ENCODE measurements around the gene CPZ.
"Not testable (repeated sequence)": the region's sequence is repeated elsewhere in the genome, so short reads cannot be mapped to it uniquely, and the experiment has no call there.

CPZ gene

GRCh38 chr4:8613421-8614364, 21.1 kb downstream of the CPZ start:
- no peak for DNase-seq

- DNase-seq = no peak
Observed at GRCh38 chr4:8614365-8615193, 22.0 kb downstream of the CPZ start.

DNA sequence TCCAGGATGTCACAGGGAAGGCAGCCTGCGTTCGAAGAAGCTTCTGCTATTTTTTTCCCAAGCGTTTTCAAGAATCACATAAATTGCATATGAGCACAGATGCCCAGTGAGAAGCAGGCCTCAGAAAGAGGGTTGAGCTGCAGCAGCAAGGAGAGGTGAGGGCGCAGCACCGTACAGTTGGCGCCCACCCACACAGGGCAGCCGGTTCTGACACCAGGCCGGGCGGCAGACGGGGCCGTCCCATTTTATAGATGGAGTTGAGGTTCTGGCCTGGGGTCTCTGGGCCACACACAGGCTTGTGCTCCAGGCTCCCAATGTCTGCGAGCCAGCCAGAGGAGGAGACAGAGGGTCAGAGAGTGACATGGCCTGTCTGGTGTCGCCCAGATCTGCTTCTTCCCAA, 22.8 kb downstream of the CPZ start:
- DNase-seq = no peak

DNA sequence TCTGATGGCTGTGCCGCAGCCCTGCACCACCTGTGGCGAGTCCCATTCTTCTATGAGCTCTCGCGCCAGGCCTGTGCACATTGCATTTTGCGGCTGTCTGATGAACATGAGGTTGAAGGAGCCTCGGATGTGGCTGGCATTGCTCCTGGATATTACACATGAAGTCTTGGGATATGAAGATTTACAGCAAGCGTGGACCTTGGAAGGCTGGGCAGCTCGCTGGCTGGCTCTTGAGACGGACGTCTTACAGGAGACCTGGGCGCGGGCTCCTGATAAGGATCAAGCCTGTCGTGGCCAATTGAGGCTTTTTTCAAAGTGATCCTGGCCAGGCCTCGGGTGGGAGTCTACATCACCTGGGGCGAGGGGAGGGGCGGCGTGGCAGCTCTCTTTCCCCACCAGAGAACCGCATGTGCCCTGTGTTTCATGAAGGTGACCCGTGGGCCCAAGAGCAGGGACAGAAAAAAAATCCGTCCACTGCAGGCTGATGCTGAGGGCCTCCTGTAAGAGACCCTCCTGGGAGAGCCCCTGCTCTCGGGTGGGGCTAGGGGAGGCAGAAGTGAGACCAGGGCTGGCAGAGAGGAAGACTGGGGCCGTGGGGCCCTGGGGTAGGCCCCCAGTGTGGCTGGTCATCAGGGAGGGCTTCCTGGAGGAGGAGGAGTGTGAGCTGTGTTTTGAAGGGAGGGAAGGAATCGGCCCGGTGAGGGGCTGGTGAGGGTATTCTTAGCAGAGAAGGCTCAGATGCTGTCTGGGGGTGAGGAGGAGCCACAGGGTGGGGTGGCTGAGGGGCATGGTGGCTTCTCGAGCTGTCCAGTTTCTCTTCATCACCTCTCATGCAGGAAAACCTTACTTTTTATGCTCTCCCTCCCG, 23.6 kb downstream of the CPZ start:
- no peak for DNase-seq

GRCh38 chr4:8616831-8617230, 24.3 kb downstream of the CPZ start:
- no peak for DNase-seq

- DNase-seq = no peak
Observed at GRCh38 chr4:8617486-8618040, 25.0 kb downstream of the CPZ start.

- DNase-seq = no peak
Observed at GRCh38 chr4:8618421-8618820, 25.9 kb downstream of the CPZ start.

DNA sequence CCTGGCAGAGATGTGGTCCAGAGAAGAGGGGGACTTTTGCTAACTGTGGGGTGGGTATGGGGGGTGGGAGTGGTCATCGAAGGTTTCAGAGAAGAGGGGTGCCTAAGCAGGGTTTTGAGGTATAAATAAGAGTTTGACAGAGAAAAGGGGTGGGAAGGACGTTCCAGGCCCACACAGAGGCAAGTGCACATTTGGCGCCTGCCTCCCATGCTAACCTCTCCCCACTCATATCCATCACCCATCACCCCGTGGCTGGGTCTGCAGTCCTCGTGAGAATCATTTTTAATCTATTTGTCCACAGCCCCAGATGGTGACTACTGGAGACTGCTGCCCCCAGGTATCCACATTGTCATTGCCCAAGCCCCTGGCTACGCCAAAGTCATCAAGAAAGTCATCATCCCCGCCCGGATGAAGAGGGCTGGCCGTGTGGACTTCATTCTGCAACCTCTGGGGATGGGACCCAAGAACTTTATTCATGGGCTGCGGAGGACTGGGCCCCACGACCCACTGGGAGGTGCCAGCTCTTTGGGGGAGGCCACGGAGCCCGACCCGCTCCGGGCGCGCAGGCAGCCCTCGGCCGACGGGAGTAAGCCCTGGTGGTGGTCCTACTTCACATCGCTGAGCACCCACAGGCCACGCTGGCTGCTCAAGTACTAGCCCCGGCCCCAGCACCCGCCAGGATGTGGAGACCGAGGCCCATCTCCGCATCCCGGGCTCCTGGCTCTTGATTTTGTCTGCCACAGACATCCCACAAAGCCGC, 26.6 kb downstream of the CPZ start:
- DNase-seq = no peak

DNA sequence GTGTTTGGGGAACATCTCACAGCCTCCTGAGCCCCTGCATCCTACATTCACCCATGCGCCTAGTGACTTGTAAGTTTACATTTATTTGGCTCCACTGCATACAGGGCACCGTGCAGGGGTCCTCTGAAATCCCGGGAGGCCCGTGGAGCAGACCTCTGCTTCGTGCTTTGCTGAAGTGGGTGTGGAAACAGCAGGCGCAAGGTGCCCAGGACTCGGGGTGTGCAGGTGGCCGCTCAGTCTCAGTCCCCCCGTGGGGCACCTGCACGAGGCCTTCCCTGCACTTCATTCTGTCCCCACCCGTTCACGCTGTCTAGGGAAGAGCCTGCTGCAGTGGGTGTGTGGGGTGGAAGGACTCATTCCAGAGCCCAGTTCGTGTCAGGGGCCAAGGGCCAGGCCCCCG, 28.6 kb downstream of the CPZ start:
- DNase-seq = not testable (repeated sequence)

- not testable (repeated sequence) for DNase-seq
Observed at GRCh38 chr4:8624601-8625272, 32.2 kb downstream of the CPZ start.

DNA sequence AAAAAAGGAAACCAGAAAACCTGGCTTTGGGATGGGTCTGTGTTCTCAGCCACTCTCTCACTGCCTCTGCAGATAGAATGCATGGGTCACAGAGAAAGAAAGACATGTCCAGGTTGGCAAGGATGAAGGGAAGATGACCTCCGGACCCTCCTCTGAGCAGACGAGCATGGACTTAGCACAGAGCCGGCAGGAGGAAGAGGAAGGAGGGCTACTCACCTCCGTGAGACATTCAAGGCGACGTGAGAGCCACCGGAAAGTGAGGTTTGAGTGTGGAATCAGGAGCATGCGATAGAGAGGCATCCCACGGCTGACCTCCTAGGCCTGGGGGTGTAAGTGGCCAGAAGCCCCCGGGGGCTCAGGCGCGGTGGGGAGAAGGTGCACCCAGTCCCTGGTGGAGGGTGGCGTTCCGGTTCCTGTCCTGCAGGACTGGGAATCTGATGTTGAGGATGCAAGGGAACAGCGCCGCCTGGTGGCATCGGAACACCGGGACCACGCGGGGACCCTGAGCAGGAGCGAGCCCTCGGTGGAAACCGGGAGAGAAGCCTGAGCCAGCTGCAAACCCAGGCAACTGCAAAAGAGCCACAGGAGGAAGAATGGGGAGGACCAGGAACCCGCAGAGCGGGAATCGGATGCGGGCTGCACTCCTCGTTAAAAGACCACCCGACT, 37.8 kb downstream of the CPZ start:
- not testable (repeated sequence) for DNase-seq

DNA sequence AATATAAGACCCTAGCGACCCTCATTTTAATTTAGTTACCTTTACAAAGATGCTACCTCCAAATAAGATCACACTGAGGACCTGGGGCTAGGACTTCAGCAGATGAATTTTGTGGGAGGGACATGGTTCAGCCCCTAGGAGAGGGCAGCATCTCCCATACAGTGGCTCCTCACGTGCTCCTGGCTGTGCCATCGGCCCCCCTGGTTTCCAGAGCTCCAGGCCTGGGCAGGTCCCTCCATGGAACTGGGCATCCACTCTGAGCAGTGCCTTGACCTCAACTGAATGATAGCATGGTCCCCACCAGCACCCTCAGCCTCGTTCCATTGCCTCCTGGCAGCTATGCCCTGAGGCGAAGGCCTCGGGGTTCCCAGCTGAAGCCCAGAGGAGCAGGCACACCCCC, 39.3 kb downstream of the CPZ start:
- DNase-seq = not testable (repeated sequence)

GRCh38 chr4:8634773-8635172, 42.2 kb downstream of the CPZ start:
- not testable (repeated sequence) for DNase-seq

DNA sequence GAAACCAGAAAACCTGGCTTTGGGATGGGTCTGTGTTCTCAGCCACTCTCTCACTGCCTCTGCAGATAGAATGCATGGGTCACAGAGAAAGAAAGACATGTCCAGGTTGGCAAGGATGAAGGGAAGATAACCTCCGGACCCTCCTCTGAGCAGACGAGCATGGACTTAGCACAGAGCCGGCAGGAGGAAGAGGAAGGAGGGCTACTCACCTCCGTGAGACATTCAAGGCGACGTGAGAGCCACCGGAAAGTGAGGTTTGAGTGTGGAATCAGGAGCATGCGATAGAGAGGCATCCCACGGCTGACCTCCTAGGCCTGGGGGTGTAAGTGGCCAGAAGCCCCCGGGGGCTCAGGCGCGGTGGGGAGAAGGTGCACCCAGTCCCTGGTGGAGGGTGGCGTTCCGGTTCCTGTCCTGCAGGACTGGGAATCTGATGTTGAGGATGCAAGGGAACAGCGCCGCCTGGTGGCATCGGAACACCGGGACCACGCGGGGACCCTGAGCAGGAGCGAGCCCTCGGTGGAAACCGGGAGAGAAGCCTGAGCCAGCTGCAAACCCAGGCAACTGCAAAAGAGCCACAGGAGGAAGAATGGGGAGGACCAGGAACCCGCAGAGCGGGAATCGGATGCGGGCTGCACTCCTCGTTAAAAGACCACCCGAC, 43.5 kb downstream of the CPZ start:
- DNase-seq = not testable (repeated sequence)

DNA sequence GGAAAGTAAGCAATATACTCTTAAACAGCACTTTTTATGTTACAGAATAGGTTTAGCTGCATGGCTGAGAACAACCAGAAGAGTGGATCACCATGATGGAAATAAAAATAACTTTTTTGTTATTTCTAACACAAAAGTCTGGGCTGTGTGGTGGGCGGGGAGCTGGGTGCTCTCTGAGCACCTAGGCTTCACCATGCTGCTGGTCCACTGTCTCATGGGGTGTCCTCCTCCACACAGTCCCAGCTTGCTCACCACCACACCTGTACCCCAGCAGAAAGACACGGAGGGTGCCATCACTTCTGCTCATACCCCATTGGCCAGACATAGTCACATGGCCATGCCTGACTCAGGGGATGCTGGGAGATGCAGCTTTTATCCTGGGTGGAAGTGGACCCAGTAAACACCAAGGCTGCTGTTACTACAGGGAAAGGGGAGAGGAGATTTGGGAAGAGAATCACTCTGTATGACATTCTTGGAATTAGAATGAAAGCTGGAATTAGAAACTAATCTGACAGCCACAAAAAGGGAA, 45.0 kb downstream of the CPZ start:
- DNase-seq = no peak

DNA sequence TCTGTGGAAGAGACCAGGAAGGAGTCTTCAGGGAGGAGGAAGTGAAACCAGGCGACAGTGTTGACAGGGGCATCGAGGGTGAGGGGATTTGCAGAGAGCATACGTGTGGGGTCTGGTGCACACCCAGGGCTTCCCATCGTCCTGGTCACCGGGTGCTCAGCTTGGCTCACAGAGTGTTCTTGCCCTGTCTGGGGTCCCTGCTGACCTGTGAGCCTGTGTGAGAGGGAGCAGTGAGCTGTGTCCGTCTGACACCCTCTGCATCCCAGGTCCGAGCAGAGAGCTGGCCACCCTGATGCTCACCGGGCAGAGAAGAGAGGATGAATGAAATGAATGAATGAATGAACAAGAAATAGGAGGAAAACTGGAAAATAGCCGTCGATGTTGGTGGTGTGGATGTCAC, 46.5 kb downstream of the CPZ start:
- no peak for DNase-seq

DNA sequence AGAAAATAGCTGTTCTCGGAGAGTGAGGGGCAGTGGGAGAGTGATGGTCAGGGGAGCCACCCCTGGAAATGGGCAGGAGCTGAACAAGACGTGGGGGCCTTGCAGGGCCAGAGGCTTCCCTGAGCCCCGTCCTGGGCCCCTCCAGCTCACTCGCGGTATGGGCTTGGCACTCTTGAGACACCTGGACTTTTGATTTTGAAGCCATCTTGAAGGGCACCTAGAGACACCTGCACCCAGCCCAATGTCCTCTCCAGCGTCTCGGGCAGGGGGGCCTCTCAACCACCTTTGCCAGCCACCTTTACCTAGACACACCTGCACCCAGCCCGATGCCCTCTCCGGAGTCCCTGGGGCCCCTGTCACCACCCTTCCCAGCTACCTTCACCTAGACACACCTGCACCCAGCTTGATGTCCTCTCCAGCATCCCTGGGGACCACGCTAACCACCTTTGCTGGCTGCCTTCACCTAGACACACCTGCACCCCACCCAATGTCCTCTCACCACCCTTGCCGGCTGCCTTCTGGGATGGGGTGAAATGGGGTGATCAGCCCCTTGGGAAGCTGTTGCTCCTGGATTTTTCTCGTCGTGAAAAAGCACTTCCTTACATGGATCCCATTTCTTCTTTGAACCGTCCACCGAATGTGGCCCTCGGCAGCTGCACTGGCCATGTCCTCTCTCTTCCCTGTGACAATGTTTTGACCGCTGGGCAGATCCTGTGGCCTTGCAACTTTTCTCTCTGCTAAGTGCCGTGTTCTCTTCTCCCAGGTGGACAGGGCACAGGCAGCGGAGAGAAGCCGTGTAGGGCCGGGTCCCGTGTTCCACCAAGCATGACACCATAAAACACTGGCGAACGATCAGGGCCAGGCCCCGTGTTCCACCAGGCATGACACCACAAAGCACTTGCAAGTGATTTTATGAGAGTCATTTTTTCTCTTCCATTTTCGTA, 47.5 kb downstream of the CPZ start:
- DNase-seq = no peak

DNA sequence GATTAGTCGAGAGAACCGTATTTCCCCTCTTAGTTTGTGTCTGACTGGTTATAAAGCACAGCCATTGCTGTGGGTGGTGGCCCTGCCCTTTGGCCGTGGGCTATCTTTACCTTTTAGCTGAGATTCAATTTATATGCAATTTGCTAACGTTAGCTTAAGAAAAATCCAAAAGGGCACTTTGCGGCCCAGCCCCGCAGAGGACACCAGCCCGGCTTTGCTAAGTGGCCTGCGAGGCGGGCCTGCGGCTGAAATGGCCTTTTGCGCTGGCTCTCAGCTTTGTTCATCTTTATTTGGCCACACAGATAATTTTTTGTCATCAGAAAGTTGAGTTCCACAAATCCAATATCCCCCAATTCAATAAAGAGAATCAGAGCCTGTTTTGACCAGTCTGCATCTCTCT, 48.3 kb downstream of the CPZ start:
- no peak for DNase-seq
